NCI-H345 treated with DMSO at 0.1 percent for 48 hours (cell line): Measurements from ENCODE around the gene PTPRN2.
"Not testable (repeated sequence)": the region's sequence is repeated elsewhere in the genome, so short reads cannot be mapped to it uniquely, and the experiment has no call there.

Source experiments
- DNase-seq: peaks from one replicate; lab custom pipeline; 2025; ENCODE audit not compliant: unreplicated experiment; lab: John Stamatoyannopoulos, UW

The PTPRN2 gene

DNA sequence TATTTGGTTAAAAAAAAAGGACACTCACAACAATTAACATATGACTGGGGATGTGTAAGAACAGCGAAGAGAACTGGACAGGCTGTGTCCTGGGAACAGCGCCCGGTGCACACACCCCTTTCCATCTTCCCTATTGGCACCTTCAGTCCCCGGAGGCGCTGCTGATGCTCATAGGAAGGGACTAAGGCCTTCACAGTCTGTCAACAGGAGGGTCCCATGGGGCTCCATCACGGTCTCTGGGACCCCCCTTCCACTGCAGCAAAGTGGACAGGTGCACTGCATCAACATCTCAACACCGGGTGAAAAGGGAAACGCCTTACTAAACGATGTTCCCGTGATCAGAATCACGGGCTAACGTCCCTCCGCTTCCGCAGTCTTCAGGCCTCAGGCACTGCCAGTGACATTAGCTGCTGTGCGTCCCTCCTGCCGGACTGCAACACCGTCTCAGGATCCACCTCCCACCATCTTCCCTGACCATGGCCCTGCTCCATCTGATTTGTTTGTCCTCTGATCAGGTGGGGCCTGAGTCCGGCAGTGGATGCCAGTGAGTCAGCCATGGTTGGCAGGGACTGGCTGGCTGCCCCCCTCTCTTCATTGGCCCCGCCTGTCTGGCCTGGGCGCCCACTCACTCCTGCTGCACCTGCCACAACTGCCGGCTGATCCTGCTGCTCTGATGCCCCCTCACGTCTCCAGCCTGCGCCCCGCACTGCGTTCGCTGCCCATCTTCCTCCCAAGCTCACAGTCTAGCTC lies 636.1 kb downstream of the PTPRN2 start:
- DNase-seq = no peak

DNA sequence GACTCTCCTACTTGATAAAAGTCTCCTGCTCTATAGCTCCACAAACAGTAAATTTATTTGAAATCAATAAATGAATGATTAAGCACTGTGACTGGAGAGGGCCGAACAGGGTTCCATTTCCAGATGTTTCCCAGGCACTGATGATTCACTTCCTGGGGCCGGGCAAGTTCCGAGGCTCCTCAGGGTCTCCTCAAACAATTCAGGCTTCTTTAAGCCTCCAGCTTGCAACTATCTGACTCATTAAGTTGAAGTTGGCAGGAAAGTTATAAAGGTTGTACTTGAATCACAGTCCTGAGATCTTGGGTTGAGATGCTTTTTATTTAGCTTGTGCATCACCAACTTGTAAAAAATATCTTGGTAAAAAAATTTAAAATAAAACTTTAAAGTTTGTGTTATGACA lies 637.9 kb downstream of the PTPRN2 start:
- DNase-seq = no peak

- DNase-seq = no peak
Measured at GRCh38 chr7:157947504-157947903, 640.1 kb downstream of the PTPRN2 start.

- DNase-seq = no peak
Measured at GRCh38 chr7:157946398-157947060, 641.1 kb downstream of the PTPRN2 start.

- no peak for DNase-seq
Measured at GRCh38 chr7:157945401-157945800, 642.2 kb downstream of the PTPRN2 start.

DNA sequence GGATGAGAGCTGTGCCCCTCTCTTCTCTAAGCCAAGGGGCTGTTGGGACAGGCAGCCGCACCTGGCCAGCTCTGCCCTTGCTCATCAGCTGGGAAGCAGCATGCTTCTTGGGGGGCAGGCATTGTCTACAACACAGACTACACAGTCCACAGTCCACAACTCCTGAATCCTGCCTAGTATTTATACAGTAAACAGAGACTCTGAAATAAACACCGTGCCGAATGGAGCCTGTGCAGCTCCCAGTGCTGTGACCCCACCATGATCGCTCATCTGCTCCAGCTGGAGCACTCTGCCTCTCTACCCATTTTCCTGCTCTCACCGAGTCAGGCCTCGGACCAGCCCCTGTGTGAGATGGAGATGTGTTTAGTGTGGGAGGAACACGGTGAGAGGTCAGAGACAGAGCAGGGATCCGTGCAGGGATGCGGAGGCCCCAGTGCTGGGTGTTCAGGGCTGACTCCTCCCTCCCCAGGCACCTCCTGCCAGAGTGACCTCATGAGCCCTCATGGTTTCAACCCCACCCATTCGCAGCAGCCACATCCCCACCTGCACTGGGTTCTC lies 642.8 kb downstream of the PTPRN2 start:
- no peak for DNase-seq

- no peak for DNase-seq
Measured at GRCh38 chr7:157944051-157944450, 643.6 kb downstream of the PTPRN2 start.

- DNase-seq = no peak
Measured at GRCh38 chr7:157943561-157943960, 644.1 kb downstream of the PTPRN2 start.

GRCh38 chr7:157941210-157941609 lies 646.4 kb downstream of the PTPRN2 start:
- DNase-seq = no peak

GRCh38 chr7:157940497-157940896 lies 647.1 kb downstream of the PTPRN2 start:
- DNase-seq = no peak

- DNase-seq = no peak
Measured at GRCh38 chr7:157938211-157938610, 649.4 kb downstream of the PTPRN2 start.

DNA sequence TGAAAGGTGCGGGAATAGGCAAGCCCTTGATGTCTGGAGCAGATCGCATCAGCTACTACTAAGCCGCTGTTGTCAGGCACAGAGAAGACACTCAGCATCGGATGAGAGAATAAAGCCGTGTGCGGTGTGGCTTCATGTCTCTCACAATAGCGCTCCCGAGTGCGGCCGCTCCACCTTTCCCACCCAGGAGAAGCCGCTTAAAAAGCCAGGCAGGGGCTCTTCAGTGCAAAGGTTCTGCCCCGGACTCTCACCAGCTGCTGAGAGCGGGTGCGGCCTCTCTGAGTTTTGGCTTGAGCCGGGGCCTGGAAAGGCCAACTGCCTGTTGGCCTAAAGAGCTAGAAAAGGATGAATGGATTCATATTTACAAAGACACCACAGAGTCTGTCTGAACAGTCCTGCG lies 650.2 kb downstream of the PTPRN2 start:
- no peak for DNase-seq

- no peak for DNase-seq
Measured at GRCh38 chr7:157936976-157937375, 650.6 kb downstream of the PTPRN2 start.

DNA sequence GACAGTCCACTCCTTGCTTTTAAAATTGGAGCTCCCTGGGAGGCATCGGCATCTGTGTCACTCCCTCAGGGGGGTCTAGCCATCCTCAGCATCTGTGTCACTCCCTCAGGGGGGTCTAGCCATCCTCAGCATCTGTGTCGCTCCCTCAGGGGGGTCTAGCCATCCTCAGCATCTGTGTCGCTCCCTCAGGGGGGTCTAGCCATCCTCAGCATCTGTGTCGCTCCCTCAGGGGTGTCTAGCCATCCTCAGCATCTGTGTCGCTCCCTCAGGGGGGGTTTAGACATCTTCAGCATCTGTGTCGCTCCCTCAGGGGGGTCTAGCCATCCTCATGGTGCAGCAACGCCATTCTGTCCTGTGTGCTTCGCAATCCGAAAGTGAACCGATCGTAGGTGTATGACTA lies 651.9 kb downstream of the PTPRN2 start:
- not testable (repeated sequence) for DNase-seq

GRCh38 chr7:157933219-157934155 lies 654.1 kb downstream of the PTPRN2 start:
- not testable (repeated sequence) for DNase-seq

DNA sequence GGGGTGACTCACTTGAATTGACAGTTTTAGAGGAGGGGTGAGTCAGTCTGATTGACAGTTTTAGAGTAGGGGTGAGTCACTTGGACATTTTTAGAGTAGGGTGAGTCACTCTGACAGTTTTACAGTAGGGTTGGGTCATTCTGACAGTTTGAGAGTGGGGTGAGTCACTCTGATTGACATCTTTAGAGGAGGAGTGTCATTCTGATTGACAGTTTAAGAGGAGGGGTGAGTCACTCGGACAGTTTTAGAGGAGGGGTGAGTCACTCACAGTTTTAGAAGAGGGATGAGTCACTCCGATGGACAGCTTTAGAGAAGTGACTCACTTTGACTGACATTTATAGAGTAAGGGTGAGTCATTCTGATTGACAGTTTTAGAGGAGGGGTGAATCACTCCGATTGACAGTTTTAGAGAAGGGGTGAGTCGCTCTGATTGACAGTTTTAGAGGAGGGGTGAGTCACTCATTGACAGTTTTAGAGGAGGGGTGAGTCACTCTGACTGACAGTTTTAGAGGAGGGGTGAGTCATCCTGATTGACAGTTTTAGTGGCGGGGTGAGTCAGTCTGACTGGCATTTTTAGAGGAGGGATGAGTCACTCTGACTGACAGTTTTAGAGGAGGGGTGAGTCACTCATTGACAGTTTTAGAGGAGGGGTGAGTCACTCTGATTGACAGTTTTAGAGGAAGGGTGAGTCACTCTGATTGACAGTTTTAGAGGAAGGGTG lies 655.0 kb downstream of the PTPRN2 start:
- no peak for DNase-seq

GRCh38 chr7:157930926-157931466 lies 656.6 kb downstream of the PTPRN2 start:
- DNase-seq = no peak

- peak; percentile 24 for DNase-seq
Measured at GRCh38 chr7:157930441-157930840, 657.2 kb downstream of the PTPRN2 start.

- DNase-seq = no peak
Measured at GRCh38 chr7:157929671-157930070, 658.0 kb downstream of the PTPRN2 start.

- DNase-seq = no peak
Measured at GRCh38 chr7:157928808-157929425, 658.7 kb downstream of the PTPRN2 start.
